Activated B cell treated with CpG ODN at 0.5 μM for 24 hours (primary cell): Measurements from ENCODE around the gene LARGE1. TPM values are rescaled to one million over a fixed set of nuclear protein-coding genes. Genes with fewer than 3 reads are reported as not detected.

Source experiments
- ATAC-seq: fragments of 200-7000 bp; cut with Tn5 transposase; one replicate; pipeline ENCODE4 v1.10.0; 2021; ENCODE audit warnings: low read depth, mild to moderate bottlenecking, moderate library complexity
- CTCF ChIA-PET: fragments of 350-600 bp; sonication (Branson Sonifier 250); formaldehyde crosslinking; loops from one replicate; lab custom pipeline; 2021; ENCODE audit warnings: antibody characterized with exemption; lab: Charles Lee
- POLR2A ChIA-PET: fragments of 350-600 bp; sonication (Branson Sonifier 250); formaldehyde crosslinking; loops from one replicate; lab custom pipeline; 2021; ENCODE audit warnings: antibody characterized with exemption; lab: Charles Lee
- DNase-seq: peaks from one replicate; pipeline ENCODE4 v3.0.0; 2022
- H3K27ac Mint-ChIP-seq: one replicate; pipeline ENCODE4 v1.8.0; 2020; ENCODE audit warnings: mixed read lengths
- H3K27me3 Mint-ChIP-seq: one replicate; pipeline ENCODE4 v1.8.0; 2021; ENCODE audit warnings: mixed read lengths
- H3K36me3 Mint-ChIP-seq: one replicate; pipeline ENCODE4 v1.8.0; 2021; ENCODE audit warnings: low read depth, mixed read lengths
- H3K4me1 Mint-ChIP-seq: one replicate; pipeline ENCODE4 v1.8.0; 2021; ENCODE audit warnings: mixed read lengths
- H3K4me3 Mint-ChIP-seq: one replicate; pipeline ENCODE4 v1.8.0; 2020; ENCODE audit warnings: mild to moderate bottlenecking, mixed read lengths
- H3K9me3 Mint-ChIP-seq: one replicate; pipeline ENCODE4 v1.8.0; 2020; ENCODE audit warnings: mixed read lengths
- CTCF ChIP-seq: fragments of 200-600 bp; IDR thresholded peaks from one replicate; pipeline ENCODE4 v1.8.0; 2022; ENCODE audit warnings: antibody characterized with exemption, mild to moderate bottlenecking
- intact Hi-C: fragments of 100-400 bp; cut with micrococcal nuclease; formaldehyde crosslinking; loops from one replicate; pipeline ENCODE4 v1.15.1; 2024
- total RNA-seq: library from RNA; stranded (reverse); gene quantifications from 2 replicates; pipeline ENCODE4 v1.2.3, GENCODE V29; 2022

LARGE1 gene
- total RNA-seq, 1 donor from 2014 or later, result 22.2 TPM

GRCh38 chr22:33496112-33496511 lies 424.2 kb downstream of the LARGE1 start:
- no peak overlapping the region for H3K27ac Mint-ChIP-seq
- CTCF ChIA-PET, result no interaction called here
- no peak for ATAC-seq
- no peak overlapping the region for H3K4me3 Mint-ChIP-seq
- peaks cover 14% of the 10 kb centered on the region for H3K4me1 Mint-ChIP-seq
- no peak for TF ChIP-seq CTCF
- H3K36me3 Mint-ChIP-seq, result peaks cover 3% of the 10 kb centered on the region
- DNase-seq, result no peak
- intact Hi-C loops, result no loop called here
- no peaks in the 10 kb centered on the region for H3K27me3 Mint-ChIP-seq
- POLR2A ChIA-PET, result no interaction called here
- no peaks in the 10 kb centered on the region for H3K9me3 Mint-ChIP-seq

GRCh38 chr22:33493476-33494205 lies 426.6 kb downstream of the LARGE1 start:
- Mint-ChIP-seq H3K36me3 (peaks cover 16% of the 10 kb centered on the region), H3K27me3 (no peaks in the 10 kb centered on the region), H3K4me1 (peaks cover 14% of the 10 kb centered on the region), H3K4me3 (no peak overlapping the region), H3K9me3 (peaks cover 5% of the 10 kb centered on the region), H3K27ac (no peak overlapping the region)
- ChIA-PET POLR2A (no interaction called here), CTCF (no interaction called here)
- no peak for DNase-seq
- TF ChIP-seq CTCF, result no peak
- ATAC-seq, result no peak
- intact Hi-C loops, result no loop called here

GRCh38 chr22:33492210-33492651 lies 428.0 kb downstream of the LARGE1 start:
- no peak for ATAC-seq
- peaks cover 16% of the 10 kb centered on the region for H3K36me3 Mint-ChIP-seq
- H3K4me1 Mint-ChIP-seq, result peaks cover 14% of the 10 kb centered on the region
- peak overlapping the region; percentile 39 for H3K4me3 Mint-ChIP-seq
- no peak overlapping the region for H3K27ac Mint-ChIP-seq
- CTCF ChIA-PET, result no interaction called here
- POLR2A ChIA-PET, result no interaction called here
- H3K27me3 Mint-ChIP-seq, result no peaks in the 10 kb centered on the region
- no peak for DNase-seq
- intact Hi-C loops, result no loop called here
- peaks cover 5% of the 10 kb centered on the region for H3K9me3 Mint-ChIP-seq
- no peak for TF ChIP-seq CTCF

GRCh38 chr22:33487041-33487716 lies 433.1 kb downstream of the LARGE1 start:
- Mint-ChIP-seq H3K4me3 (no peak overlapping the region), H3K27ac (no peak overlapping the region), H3K4me1 (peaks cover 3% of the 10 kb centered on the region), H3K36me3 (peaks cover 15% of the 10 kb centered on the region), H3K9me3 (peaks cover 5% of the 10 kb centered on the region), H3K27me3 (no peaks in the 10 kb centered on the region)
- ATAC-seq (no peak), DNase-seq (no peak)
- intact Hi-C loops, result no loop called here
- POLR2A ChIA-PET, result no interaction called here
- TF ChIP-seq CTCF, result no peak
- CTCF ChIA-PET, result no interaction called here

- H3K4me1 Mint-ChIP-seq, result peaks cover under 1% of the 10 kb centered on the region
- CTCF ChIA-PET, result no interaction called here
- peaks cover 4% of the 10 kb centered on the region for H3K36me3 Mint-ChIP-seq
- H3K27me3 Mint-ChIP-seq, result no peaks in the 10 kb centered on the region
- intact Hi-C loops, result no loop called here
- POLR2A ChIA-PET, result no interaction called here
- no peak for TF ChIP-seq CTCF
- no peak overlapping the region for H3K27ac Mint-ChIP-seq
- no peaks in the 10 kb centered on the region for H3K9me3 Mint-ChIP-seq
- ATAC-seq (no peak), DNase-seq (no peak)
- H3K4me3 Mint-ChIP-seq, result no peak overlapping the region
Observed at GRCh38 chr22:33481550-33481949, 438.7 kb downstream of the LARGE1 start.
